ENCODE data around the gene ARHGAP1. TPM values are rescaled to one million over a fixed set of nuclear protein-coding genes. Genes with fewer than 3 reads are reported as not detected.

ARHGAP1 gene
- polyA plus RNA-seq, 10 donors, result 34.3 to 43.3 (median 37.0) TPM

GRCh38 chr11:46643531-46643930 lies 56.9 kb downstream of the ARHGAP1 start:
- DNase-seq, result no peak

- DNase-seq, result no peak
Observed at GRCh38 chr11:46642627-46643335, 57.6 kb downstream of the ARHGAP1 start.

- DNase-seq, result no peak
Observed at GRCh38 chr11:46641639-46642038, 58.8 kb downstream of the ARHGAP1 start.

- DNase-seq, result no peak
Observed at GRCh38 chr11:46640036-46640788, 60.2 kb downstream of the ARHGAP1 start.

GRCh38 chr11:46639197-46639839 lies 61.1 kb downstream of the ARHGAP1 start:
- DNase-seq, result no peak

GRCh38 chr11:46637546-46637945 lies 62.9 kb downstream of the ARHGAP1 start:
- no peak for DNase-seq

GRCh38 chr11:46635557-46636139 lies 64.8 kb downstream of the ARHGAP1 start:
- no peak for DNase-seq

GRCh38 chr11:46633291-46634217 lies 66.9 kb downstream of the ARHGAP1 start:
- no peak for DNase-seq

- DNase-seq, result no peak
Observed at GRCh38 chr11:46632502-46632901, 67.9 kb downstream of the ARHGAP1 start.

- DNase-seq, result no peak
Observed at GRCh38 chr11:46631676-46632075, 68.7 kb downstream of the ARHGAP1 start.

GRCh38 chr11:46630237-46630636 lies 70.2 kb downstream of the ARHGAP1 start:
- no peak for DNase-seq

GRCh38 chr11:46628961-46629360 lies 71.5 kb downstream of the ARHGAP1 start:
- DNase-seq, result no peak

Other genes starting within 250 kb of the ARHGAP1 start
- 10 to 100 TPM; 10.4 to 14.6 (median 11.8) TPM for gene AMBRA1, start 106.6 kb downstream of the ARHGAP1 start, polyA plus RNA-seq (ENCODE audit: insufficient read length in 10 of 10)
- gene HARBI1, start 83.4 kb downstream of the ARHGAP1 start, polyA plus RNA-seq (ENCODE audit: insufficient read length in 10 of 10), result 1 to 10 TPM; 2.4 to 3.5 (median 3.0) TPM
- 10 to 100 TPM; 28.8 to 47.7 (median 34.6) TPM for gene ATG13, start 83.1 kb downstream of the ARHGAP1 start, polyA plus RNA-seq (ENCODE audit: insufficient read length in 10 of 10)
- 10 to 100 TPM in 1 of 10 donors, 1 to 10 TPM in 9; 5.4 to 14.6 (median 6.9) TPM for gene ZNF408, start 412 bp upstream of the ARHGAP1 start, polyA plus RNA-seq (ENCODE audit: insufficient read length in 10 of 10)
- under 1 TPM in 1 of 10 donors, not detected in 9; 0.50 TPM for gene F2, start 18.6 kb upstream of the ARHGAP1 start, polyA plus RNA-seq (ENCODE audit: insufficient read length in 10 of 10)
- gene CKAP5, start 145.7 kb upstream of the ARHGAP1 start, polyA plus RNA-seq (ENCODE audit: insufficient read length in 10 of 10), result 10 to 100 TPM; 43.5 to 70.1 (median 55.1) TPM
- gene LRP4, start 217.9 kb upstream of the ARHGAP1 start, polyA plus RNA-seq (ENCODE audit: insufficient read length in 10 of 10), result 10 to 100 TPM; 19.3 to 37.4 (median 23.2) TPM
- gene CSTPP1, start 236.1 kb upstream of the ARHGAP1 start, polyA plus RNA-seq (ENCODE audit: insufficient read length in 10 of 10), result 10 to 100 TPM; 17.9 to 28.6 (median 20.0) TPM